Stimulated activated CD8-positive, alpha-beta memory T cell treated with anti-CD3 and anti-CD28 coated beads, Interleukin-15, amount 100 ng/mL, for 4 hours (primary cell): Measurements from ENCODE around the gene TMEM240.
A peak's percentile ranks its signal among the peaks of the same experiment; 100 is the strongest.
"Not testable (repeated sequence)": the region's sequence is repeated elsewhere in the genome, so short reads cannot be mapped to it uniquely, and the experiment has no call there.

Source experiments
- DNase-seq, 2 donors: peaks; one replicate each; pipeline ENCODE4 v3.0.0-alpha.2; 2020; ENCODE audit warnings: low read depth in 2 of 2

The TMEM240 gene

GRCh38 chr1:1524750-1525383 lies 15.6 kb downstream of the TMEM240 start:
- not testable (repeated sequence) for DNase-seq

- not testable (repeated sequence) for DNase-seq
These were observed 16.8 kb downstream of the TMEM240 start for GRCh38 chr1:1523651-1524050.

DNA sequence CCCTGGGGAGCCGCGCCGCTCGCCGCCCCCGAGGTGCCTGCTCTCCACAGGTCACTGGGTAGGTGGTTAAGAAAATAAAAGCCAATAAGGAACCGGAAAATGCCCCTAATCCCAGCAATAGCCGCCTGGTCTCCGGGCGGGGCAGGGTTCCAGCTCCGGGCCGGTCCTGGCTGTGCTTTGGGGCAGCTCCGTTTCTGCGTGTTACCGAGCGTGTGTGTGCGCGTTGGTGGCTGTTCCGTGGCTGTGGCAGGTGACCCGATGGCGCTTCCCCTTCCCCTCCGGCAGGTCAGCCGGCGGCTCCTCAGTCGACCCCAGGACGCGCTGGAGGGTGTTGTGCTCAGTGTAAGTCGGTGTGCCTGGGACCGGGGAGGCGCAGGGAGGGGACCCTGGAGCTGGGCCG lies 17.2 kb downstream of the TMEM240 start:
- DNase-seq: not testable (repeated sequence)

DNA sequence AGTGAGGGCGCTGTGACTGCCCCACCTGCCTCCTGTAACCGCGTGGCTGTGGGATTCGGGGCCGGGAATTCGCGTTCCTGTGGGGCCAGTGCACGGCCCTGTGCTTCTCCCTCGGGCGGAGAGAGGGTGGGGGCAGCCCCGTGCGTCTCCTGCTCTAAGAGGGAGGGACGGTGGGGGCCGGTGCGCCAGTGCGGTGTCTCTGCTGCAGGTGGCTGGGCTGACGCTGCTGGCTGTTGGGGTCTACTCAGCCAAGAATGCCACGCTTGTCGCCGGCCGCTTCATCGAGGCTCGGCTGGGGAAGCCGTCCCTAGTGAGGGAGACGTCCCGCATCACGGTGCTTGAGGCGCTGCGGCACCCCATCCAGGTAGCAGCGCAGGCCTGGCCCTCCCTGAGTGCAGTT lies 17.9 kb downstream of the TMEM240 start:
- DNase-seq: not testable (repeated sequence)

DNA sequence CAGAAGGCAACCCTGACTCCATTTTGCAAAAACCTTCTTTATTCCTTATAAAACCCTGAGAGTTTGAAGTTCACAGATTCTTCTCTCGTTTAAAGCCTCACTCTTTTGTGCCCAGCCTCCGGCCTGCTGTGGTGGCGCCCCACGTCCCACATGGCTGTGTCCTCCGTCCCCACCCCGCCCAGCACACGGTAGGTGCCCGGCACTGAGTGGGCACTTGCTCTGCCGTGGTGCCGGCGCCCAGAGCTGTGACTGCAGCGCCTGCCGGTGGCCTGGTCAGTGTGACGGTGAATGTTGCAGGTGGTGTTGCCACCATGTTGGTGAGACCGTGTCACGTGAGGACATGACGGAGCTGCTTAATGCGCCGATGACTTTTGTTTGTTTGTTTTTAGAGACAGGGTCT lies 19.1 kb downstream of the TMEM240 start:
- no peak for DNase-seq

GRCh38 chr1:1519805-1520505 lies 20.5 kb downstream of the TMEM240 start:
- DNase-seq: not testable (repeated sequence)

DNA sequence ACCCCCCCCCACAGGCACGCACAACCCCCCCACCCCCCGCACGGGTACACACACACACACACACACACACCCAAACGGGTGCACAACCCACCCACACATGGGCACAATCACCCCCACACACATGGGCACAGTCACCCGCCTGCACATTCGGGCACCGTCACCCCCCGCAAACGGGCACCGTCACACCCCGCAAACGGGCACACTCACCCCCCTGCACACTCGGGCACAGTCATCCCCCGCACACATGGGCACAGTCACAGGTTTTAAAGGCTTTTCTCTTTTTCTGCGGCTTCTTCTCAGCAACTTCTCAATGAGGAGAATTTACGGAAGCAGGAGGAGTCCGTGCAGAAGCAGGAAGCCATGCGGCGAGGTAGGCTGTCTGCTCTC lies 21.8 kb downstream of the TMEM240 start:
- DNase-seq: not testable (repeated sequence)

- DNase-seq: no peak
These were observed 22.3 kb downstream of the TMEM240 start for GRCh38 chr1:1517973-1518620.

DNA sequence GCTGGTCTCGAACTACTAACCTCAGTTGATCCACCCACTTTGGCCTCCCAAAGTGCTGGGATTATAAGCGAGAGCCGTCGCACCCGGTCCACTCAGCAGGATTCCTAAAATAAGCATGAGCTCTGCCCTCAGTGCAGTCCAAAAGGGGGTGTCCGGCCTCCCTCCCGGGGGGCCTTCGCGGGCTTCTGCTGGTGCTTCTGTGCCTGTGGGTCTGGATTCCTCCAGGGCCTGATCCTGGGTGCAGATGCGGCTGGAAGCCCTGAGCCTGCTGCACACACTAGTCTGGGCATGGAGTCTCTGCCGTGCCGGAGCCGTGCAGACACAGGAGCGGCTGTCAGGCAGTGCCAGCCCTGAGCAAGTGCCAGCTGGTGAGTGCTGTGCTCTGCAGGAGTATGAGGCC lies 23.5 kb downstream of the TMEM240 start:
- DNase-seq: not testable (repeated sequence)

- not testable (repeated sequence) for DNase-seq
These were observed 26.0 kb downstream of the TMEM240 start for GRCh38 chr1:1514376-1514775.

GRCh38 chr1:1513675-1514074 lies 26.7 kb downstream of the TMEM240 start:
- DNase-seq: not testable (repeated sequence)

DNA sequence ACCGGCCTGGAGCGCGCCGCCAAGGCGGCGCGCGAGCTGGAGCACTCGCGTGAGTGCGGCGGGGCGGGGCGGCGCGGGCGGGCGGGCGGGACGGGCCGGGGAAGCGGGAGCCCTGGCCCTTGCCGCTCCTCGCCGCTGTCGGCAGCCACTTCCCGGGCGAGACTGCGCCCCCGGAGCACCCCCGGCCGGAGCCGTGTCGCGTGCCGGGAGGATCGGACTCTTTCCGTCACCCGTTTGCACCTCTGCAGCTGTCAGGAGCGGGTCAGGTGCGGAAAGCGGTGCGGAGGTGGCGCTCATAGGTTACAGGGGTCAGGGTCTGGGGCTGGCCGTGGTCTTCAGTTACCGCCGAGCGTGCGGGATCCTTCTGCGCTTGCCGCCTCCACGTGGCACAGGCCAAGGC lies 28.0 kb downstream of the TMEM240 start:
- DNase-seq: peak in 1 of 2 donors; percentile 8

DNA sequence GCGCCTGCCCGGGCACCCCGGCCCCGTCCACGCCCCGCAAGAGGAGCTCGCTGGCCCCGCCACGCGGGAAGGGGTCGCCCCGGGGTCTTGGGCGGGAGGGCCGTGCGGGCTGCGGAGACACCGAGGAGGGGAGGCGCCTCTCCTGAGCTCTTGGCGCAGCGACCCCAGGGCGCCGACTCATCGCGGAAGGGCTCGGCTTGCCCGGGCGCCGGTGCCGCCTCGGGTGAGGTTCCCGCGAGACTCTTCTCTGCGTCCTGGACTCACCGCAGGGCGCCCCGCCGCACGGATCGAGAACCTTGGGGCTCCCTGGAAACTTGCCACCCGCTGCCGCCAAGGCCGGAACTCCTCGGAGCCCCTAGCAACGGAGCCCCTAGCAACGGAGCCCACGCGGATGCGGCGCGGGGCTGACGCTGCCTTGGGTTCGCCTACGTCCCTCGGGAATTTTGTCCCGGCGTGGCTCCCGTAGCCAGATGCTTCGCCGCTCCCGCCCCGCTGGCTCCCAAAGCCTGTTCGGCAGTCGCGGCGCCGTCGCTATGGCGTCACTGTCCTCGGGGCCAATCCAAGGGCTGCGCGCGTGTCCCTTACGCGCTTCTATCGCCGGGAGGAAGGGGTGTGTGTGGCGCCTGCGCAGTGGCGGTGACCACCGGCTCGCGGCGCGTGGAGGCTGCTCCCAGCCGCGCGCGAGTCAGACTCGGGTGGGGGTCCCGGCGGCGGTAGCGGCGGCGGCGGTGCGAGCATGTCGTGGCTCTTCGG lies 28.7 kb downstream of the TMEM240 start, which contains the start of gene ATAD3A:
Gene ATAD3A, plus strand, starts transcription at position 630 of the 753 bp plus-strand sequence. Its CDS starts 107 bp downstream, at position 737.
- DNase-seq: peak; percentile 93 to 94

- DNase-seq: no peak
These were observed 29.4 kb downstream of the TMEM240 start for GRCh38 chr1:1510912-1511532.

DNA sequence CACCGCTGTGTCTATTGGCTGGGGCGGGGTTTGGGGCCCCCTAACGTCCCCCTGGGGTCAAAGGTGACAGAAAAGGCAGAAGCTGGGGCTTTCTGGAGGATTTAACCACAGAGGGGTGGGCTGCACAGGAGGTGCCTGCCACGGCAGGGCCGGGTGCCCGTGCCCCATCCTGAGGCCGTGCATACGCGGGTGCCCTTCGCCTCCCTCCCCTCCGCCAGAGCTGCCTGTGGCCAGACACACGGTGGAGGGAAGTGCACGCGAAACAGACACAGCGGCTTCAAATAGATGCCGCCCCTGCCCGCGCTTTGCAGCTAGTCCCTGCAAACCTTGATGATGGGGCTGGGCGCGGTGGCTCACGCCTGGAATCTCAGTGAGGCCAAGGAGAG lies 31.0 kb downstream of the TMEM240 start:
- DNase-seq: not testable (repeated sequence)

- not testable (repeated sequence) for DNase-seq
These were observed 31.5 kb downstream of the TMEM240 start for GRCh38 chr1:1508775-1509464.

DNA sequence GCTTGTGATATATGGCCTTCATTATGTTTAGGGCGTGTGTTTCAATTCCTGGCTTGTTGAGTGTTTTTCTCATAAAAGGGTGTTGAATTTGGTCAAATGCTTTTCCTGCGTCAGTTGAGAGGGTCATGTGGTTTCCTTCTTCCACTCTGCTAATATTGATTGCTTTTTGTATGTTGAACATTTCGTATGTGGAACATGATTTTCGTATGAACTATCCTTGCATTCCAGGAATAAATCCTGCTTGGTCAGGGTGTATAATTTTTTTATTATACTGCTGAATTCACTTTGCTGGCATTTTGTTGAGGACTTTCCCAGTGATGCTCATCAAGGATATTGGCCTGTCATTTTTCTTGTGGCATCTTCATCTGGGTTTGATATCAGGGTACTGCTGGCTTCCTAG lies 33.1 kb downstream of the TMEM240 start:
- no peak for DNase-seq

DNA sequence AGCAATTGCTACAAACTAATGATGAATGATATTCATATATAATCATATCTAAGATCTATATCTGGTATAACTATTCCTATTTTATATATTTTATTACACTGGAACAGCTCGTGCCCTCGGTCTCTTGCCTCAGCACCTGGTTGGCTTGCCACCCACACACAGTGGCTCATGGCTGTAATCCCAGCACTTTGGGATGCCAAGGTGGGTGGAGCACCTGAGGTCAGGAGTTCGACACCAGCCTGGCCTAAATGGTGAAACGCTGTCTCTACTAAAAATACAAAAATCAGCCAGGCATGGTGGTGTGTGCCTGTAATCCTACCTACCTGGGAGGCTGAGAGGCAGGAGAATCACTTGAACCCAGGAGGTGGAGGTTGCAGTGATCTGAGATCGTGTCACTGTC lies 34.6 kb downstream of the TMEM240 start:
- DNase-seq: not testable (repeated sequence)

- DNase-seq: not testable (repeated sequence)
These were observed 35.0 kb downstream of the TMEM240 start for GRCh38 chr1:1505366-1505798.

GRCh38 chr1:1504777-1505365 lies 35.6 kb downstream of the TMEM240 start:
- peak; percentile 27 to 38 for DNase-seq
